Midbrain (tissue), 1 donor: ENCODE results near the gene ACSL3.
"Not testable (repeated sequence)": the region's sequence is repeated elsewhere in the genome, so short reads cannot be mapped to it uniquely, and the experiment has no call there.

Source experiments
- DNase-seq: peaks from one replicate; lab custom pipeline; 2025; lab: John Stamatoyannopoulos, UW

ACSL3 gene

DNA sequence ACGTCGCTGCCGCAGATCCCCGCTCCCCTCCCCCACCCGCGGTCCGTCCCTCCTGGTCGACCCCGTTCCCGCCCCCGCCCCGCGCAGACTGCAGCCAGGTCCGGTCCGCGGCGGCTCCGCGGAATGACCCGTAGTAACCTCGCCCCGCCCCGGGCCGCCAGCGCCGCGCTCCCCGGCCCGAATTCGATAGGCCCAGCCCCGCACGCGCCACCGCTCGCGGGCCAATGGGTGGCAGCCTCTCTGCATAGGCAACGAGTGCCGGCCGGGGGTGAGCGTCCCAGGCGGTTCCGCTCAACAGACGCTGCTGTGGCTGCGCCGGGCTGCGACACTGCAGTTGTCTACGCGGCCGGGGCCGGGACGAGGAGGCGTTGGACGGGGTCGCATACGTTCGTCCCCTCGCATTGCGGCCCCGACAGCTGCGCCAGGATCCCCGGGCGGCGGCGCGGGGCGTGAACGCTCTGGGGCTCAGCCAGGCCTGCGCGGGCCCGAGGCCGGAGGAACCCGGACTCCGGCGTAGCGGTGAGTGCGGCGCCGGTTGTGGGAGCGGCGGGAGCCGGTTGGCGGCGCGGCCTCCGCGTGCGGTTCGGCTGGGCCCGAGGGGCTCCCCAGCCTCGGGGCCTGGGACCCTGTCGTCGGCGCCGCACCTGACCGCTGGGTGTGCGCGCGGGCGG, at the start of gene ACSL3:
Gene ACSL3 (plus strand): TSS at position 297 of the 671 bp plus-strand sequence. CDS start 47,737 bp downstream, outside the sequence.
- peak; percentile 98 for DNase-seq

DNA sequence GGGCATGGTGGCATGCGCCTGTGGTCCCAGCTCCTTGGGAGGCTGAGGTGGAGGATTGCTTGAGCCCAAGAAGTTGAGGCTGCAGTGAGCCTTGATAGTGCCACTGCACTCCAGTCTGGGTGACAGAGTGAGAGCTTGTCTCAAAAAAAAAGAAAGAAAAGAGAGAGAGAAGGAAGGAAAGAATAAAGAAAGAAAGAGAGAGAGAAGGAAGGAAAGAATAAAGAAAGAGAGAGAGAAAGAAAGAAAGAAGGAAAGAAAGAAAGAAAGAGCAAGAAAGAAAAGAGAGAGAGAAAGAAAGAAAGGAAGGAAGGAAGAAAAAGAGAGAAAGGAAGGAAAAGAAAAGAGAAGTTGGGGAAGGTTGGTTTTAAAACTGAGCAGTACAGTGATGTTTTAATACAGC, 49.0 kb upstream of the ACSL3 start:
- DNase-seq = no peak

DNA sequence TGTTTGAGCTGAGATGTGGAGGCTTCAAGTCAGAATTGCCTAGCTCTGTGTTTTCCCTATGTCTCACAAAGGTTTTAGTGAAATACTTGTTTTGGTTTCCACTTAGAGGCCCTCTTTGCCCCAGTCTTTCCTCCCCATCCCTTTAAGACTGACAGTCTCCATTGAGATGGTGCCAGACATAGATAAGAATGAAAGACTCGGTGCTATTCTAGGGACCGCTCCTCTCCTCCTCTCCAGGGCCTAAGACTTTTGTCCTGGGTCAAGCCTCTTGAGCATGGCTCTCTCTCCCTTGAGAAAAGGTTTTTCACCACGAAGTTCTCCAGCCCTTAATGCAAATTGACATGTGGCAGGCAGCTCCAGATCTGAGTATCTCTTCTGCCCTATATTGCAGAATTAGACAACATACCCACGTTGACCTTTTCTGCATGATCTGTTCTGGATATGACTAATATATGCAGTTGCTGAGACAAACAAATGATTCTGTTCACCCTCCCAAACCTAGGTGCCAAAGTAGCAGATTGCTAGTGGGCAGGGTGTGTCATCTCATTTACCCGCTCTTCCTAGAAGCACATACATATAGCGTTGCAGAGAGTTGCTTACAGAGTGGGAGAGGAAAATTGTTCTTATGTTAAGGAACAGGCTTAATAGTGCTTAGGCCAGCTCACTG, 47.5 kb upstream of the ACSL3 start:
- DNase-seq = no peak

DNA sequence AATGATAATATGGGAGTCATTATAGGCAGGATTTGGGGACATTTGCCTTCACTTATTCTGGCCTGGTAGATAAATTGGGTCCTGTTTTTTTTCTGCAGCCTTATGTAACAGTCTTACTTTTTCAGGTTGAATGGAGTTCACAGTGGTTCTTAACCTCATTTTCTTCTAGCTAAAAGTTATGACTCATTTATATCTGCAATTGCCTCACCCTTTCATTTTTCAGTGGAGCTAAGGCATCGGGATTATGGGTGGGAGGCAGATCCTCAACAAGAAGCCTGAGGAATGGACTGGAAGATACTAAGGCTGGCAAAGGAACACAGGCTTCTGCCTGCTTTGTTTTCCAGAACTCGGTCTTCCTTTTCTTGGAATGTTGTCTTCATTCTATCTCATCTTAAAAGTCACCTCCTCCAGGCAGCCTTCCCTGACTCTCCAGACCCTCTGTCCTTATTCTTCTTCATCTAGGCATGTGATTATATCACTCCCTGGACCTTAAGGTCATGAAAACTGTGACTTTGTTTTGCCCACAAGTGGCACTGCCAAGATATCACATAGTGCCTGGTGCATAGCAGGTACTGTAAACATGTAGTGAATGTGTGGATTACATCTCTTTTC, 41.0 kb upstream of the ACSL3 start:
- DNase-seq = no peak

DNA sequence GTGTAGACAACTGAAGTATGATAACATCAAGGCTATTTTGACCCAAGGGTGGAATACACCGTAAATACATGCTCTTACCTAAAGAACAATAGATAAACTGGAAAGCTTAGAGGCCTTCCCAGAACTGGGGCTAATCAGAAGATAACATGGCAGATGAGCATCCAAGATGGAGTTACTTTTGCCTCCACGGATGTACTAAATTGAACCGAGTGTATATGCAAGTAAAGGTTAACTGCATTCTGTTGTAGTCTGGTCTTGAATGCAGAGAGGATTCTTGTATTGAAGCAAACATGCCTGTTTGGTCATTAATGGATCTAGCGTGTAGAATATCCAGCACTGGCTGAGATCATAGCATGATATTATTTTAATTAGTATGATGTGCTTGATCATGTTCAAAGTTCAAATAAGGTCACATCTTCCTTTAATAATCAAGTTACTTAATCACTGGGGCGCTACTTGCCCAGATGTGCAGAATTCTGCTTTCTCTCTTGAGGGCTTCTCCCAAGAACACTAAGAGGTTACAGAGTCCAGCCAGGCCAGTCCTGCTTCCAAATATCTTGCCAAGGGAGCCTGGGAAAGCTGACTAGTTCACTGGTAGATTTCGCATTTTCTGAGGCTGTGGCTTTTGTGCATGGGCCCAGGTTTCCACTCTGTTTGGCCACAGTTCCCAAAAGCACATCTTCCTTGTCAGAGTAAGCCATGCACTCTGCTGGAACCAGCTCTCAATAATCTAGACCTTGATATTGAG, 37.5 kb upstream of the ACSL3 start:
- DNase-seq = no peak

DNA sequence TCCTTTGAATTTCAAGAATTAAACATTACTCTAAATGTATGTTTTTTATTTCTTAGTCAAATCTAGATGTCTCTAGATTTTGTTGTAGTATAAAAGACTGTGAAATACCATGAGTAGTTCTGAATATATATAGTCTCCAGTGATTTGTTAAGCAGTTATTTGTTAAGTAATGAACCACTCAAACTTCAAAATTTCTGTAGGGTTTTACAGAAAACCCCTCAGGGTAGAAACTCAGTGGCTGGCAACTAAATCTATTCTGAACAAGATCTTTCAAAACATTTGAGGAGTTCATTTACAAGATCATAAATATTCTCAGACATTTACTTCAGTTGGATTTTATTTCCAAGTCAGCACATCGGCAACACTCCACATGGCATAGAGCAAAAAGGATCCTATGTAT, 35.8 kb upstream of the ACSL3 start:
- DNase-seq = no peak

DNA sequence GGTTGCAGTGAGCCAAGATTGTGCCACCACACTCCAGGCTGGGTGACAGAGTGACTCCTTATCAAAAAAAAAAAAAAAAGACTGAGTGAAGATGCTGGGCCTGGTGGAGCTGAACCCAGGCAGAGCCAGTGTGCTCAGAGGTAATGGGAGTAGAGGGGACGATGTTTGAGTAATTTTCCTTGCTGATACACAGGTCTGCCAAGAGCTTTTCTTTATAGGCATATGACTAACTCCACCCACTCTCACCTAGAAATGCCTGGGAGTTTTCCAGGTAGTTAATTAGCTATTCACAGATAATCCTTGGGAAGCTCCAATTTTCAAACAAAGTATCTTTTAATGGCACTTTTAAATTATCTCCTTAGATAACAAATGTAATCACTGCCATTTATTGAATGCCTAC, 33.4 kb upstream of the ACSL3 start:
- no peak for DNase-seq

DNA sequence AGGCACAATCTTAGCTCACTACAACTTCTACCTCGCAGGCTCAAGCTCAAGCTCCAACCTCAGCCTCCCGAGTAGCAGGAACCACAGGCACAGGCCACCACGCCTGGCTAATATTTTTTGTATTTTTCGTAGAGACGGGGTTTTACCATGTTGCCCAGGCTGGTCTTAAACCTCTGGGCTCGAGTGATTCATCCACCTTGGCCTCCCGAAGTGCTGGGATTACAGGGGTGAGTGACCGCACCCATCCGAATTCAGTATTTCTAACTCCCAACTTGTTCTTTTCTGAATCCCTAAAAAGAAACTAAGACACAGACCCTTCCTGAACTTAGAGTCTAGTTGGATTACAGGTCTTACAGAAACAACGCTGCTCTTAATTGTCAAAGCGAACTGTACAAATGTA, 32.3 kb upstream of the ACSL3 start:
- DNase-seq = no peak

DNA sequence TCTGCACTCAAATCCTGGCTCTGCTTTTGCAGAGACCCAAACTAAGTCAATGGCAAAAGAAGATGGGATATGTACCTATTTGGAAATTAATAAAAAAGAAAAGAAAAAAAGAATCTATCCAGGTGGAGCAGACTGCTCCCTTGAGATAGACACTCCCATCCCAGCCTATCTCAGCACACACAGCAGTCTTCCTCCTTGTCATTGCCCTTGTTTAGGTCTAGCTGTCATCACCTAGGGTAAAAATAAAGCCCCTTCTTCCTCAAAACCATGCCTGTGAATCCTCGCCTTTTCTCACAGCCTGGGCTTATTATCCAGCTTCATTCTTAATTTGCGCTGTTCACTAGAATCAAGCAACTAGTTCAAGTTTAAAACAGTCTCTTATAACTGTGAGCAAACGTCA, 30.7 kb upstream of the ACSL3 start:
- DNase-seq = no peak

DNA sequence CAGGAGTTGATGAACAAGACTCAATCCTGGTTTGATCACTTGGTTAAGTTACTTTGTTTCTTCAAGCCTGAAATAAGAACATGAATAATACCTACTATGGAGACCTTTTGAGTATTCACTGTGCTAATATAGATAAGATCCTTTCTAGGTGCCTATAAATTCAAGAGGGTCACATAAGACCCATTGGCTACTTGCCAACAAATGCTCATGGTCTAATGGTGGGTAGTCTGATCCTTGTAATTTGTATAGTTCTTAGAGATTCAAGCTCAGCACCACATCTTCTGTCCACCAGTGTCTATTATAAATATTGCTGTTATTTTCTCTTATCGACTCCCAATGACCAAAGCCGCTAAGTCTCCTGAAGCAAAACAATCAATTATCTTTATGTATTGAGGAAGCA, 27.4 kb upstream of the ACSL3 start:
- DNase-seq = no peak

DNA sequence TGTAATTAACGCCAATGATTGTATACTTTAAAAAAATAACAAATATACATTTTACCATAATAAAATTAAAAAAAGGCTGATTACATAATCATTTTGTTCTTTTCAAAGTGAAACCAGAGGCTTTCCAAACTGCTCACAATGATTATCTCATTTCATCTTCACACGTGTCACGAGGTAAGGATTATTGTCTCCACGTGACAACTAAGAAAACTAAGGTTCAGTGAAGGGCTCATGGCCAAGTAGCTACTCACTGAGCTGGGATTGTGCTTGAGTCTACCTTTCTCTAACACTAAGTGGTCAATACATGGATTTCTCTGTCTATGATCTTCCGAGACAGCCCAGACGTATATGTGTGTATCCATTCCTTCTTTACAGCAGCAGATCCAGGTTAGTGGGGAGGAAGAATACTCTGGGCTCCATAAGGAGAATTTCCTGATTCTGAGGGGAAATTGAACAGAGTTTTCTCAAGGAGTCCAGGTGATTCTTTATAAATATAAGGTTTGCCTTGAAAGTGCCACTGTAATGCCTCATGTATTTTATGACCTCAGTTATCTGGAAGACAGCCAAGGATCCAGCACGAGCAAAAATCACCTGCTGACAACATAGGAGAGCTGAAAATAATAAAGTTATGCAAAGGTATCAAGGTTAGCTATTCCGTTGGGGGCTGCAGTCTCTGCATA, 25.6 kb upstream of the ACSL3 start:
- DNase-seq = no peak

DNA sequence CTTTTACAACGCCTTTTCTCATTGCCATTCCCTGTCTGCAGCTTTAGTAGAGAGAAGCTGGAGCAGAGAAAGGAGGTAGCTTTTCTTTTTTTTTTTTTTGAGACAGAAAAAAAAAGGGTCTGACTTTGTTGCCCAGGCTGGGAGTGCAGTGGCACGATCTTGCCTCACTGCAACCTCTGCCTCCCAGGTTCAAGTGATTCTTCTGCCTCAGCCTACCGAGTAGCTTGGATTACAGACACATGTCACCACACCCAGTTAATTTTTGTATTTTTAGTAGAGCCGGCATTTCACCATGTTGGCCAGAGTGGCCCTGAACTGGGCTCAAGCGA, 25.0 kb upstream of the ACSL3 start:
- no peak for DNase-seq

DNA sequence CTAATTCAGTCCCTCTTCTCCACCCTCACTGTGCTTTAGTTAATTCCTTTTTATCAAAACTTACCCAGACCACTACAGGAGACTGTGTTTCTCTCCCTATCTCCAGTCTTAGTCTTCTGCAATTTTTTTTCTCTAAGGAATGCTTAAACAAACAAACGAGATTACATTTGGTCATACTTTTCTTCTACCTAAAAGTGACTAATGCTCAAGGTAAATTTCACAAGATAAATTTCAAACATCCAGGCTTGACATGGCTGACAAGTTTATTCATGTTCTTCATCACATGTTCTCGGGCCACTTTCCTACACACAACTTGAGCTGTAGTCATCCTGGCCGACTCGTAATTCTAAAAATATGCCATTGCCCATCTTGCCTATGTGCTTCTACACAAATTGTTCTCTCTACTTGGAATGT, 23.2 kb upstream of the ACSL3 start:
- DNase-seq = no peak

DNA sequence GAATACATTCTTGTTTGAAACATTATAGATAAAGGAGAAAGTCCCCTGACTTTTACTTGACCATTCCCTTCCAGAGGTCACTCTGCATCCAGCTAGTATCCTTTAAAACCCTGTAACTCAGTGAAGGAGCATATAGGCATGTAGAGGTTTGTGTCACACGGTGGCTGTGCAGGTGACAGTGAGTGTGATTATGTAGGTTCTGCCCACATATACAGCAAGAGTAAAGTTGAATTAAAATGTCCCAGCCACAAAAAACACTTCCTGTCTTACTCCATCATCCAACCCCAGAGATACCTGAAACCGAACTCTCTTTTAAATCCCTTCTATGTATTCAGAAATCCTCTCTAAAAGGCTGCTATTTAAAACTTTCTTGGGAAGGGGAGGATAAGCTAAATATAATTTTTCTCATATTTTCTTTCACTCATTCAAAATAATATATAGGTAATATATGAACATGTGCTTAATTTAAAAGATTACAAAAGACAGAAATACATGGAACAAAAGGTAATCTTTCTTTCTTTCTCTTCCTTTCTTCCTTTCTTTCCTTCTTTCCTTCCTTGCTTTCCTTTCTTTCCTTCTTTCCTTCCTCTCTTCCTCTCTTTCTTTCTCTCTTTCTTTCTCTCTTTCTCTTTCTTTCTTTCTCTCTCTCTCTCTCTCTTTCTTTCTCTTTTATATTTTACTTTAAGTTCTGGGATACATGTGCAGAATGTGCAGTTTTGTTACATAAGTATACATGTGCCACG, 20.6 kb upstream of the ACSL3 start:
- no peak for DNase-seq

DNA sequence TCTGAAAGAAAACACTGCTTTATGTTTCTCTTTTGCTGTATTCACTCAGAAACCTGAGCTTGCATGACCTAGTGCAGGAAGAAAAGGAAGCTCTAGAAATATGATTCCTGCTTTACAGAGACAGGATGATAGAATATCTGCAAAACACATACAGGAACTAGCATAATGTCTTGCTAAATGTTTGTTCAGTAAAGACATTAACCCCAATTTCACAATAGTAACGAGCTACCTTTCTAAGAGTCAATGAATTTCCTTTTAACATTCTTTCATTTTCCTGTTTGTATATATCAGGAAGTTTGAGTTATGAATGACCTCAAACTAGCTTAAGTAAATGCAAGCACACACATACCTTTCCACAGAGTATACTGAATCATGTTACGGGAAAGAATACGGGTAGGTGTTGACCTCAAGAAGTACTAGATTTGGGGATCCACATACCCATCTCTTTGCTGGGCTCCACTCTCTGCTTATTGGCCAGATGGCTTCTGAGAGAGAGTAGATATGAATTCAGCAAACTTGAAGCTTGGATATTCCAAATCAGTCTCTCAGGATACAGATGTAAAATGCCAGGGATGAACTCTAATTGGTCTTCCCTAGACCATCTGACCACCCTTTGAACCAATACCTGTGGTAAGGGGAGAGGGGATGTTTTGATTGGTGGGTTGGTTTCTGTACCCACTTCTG, 18.2 kb upstream of the ACSL3 start:
- no peak for DNase-seq

DNA sequence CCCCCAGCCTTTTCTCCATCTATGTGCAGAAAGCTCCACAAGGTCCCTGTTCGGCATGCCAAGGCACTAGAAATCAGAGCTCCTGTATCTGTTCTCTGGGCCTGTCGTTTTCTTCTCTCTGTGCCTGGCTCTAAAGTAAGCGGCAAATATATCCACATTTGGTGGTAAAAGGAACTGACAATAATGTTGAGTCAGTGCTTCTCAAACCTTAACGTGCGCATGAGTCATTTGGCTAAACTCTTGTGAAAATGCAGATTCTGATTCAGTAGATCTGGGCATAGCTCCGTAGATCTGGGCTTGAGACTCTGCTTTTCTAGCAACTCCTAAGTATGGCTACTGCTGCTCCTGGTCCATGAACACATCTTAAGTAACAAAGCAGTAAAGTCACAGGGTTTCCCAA, 16.5 kb upstream of the ACSL3 start:
- DNase-seq = no peak

DNA sequence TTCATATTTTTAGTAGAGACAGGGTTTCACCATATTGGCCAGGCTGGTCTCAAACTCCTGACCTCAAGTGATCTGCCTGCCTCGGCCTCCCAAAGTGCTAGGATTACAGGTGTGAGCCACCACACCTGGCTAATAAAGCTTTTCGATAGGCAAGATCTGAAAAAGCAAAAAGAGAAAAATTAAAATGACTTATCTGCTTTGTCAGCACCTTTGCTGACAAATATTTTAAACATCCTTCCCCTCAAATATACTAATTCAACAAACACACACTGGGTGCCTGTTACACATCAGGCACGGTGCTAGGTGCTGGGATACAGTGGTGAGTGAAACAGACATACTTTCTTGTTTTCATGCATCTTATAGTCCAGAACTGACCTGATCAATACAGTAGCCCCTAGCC, 15.5 kb upstream of the ACSL3 start:
- DNase-seq = not testable (repeated sequence)

DNA sequence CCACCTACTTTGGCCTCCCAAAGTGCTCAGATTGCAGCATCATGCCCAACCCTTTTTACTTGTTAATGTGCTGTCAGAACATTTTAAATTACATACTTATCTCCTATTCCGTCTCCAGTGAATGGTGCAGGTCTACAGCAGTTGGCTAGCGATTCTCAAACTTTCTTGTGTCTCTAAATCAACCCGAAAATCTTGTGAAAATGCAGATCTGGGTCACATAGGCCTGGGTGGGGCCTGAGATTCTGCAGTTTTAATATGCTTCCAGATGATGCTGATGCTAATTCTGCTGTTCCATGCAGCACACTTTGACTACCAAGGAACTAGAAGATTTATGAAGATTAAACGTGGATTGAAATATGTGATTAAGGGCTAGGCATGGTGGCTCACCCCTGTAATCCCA, 14.8 kb upstream of the ACSL3 start:
- no peak for DNase-seq

DNA sequence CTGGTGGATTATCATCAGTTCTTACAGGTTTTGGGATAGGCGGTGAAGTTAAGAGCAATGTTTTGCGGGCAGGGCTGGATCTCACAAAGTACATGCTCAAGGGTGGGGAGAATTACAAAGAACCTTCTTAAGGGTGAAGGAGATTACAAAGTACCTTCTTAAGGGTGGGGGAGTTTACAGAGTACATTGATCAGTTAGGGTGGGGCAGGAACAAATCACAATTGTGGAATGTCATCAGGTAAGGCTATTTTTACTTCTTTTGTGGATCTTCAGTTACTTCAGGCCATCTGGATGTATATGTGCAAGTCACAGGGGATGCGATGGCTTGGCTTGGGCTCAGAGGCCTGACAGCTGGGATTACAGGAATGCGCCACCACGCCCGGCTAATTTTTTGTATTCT, 12.8 kb upstream of the ACSL3 start:
- DNase-seq = not testable (repeated sequence)

DNA sequence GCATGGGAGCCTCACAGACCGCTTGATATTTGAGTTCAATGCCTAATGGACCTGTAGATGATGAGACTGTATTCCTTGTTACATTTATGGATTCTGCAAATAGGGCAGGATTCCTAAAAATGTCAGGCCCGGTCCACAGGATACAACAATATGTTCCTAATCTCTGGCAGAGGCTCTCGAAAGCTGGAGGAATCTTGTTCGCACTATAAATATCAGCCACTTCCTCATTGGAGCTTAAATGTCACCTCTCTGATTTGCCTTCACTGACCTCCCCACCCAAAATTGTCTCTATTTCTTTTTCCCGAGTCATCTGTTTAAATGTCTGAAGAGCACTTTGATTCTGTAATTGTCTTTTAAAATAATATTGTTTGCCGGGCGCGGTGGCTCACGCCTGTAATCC, 12.0 kb upstream of the ACSL3 start:
- no peak for DNase-seq
